ENCODE data around the gene ABHD1.

GRCh38 chr2:27084297-27085061 is 39.1 kb upstream of the ABHD1 start:
- TF ChIP-seq CTCF (conservative IDR thresholded peaks at IDR 0.05 in 1 of 2, IDR thresholded peaks at IDR 0.05 in 1 of 2; ENCODE audit: low read depth in 1 of 2, low read length in 2 of 2), result no peak
- TF ChIP-seq EZH2 (IDR thresholded peaks at IDR 0.05; ENCODE audit: low read length, missing control alignments), result no peak
